H1 (cell line): ENCODE results near the gene ZNF175. TPM values are rescaled to one million over a fixed set of nuclear protein-coding genes. Genes with fewer than 3 reads are reported as not detected.

Experiments
- CBX5 ChIP-seq: fragments of 300-800, 300-1000 bp; sonication (generic); IDR thresholded peaks from 2 replicates; pipeline ENCODE4 v1.7.1; 2016; ENCODE audit warnings: antibody characterized with exemption, low read length, low read depth
- CHD1 ChIP-seq: IDR thresholded peaks from 2 replicates; pipeline ENCODE4 v1.6.1; 2012; ENCODE audit warnings: low read depth, low read length, improper control_type of control experiment
- NRF1 ChIP-seq: IDR thresholded peaks from 2 replicates; pipeline ENCODE4 v1.6.1; 2011; ENCODE audit warnings: mild to moderate bottlenecking, low read depth, low read length, improper control_type of control experiment
- SUZ12 ChIP-seq: fragments of 200-600 bp; sonication (generic); IDR thresholded peaks from 2 replicates; pipeline ENCODE4 v1.6.1; 2012; ENCODE audit warnings: mild to moderate bottlenecking, inconsistent platforms, low read length, moderate library complexity, mixed read lengths
- TEAD4 ChIP-seq: IDR thresholded peaks from 2 replicates; pipeline ENCODE4 v1.6.1; 2012; ENCODE audit warnings: low read depth, low read length, inconsistent platforms, mixed read lengths
- YY1 ChIP-seq: IDR thresholded peaks from 2 replicates; pipeline ENCODE4 v1.6.1; 2011; ENCODE audit warnings: low read depth, mild to moderate bottlenecking, low read length
- polyA plus RNA-seq, 7 experiments: library from polyadenylated mRNA; depleted of rRNA in 3 of 7; stranded (reverse) in 5 of 7; unstranded in 2 of 7; fragments of >200 nt in 5 of 7; fragments of 200-250 nt in 2 of 7; gene quantifications; 1 replicate in 5 of 7; 2 replicates in 1 of 7; 4 replicates in 1 of 7; pipeline versions ENCODE4 v1.2.1 to v1.2.3, GENCODE V29; 2011 to 2013; ENCODE audit warnings: missing spikeins in 2 of 7, mixed read lengths in 2 of 7
- total RNA-seq: library from RNA; stranded (reverse); fragmentation: NEBNext Ultra II Directional; extraction: Animal tissue kit (Norgen Biotek cat#: 25700); gene quantifications from 2 replicates; pipeline ENCODE4 v1.2.1, GENCODE V29; 2021
- TF ChIP-seq, protein P1 (sequence below): fragments of 300-600 bp; sonication (generic); IDR thresholded peaks from 2 replicates; pipeline ENCODE4 v1.7.1; 2012; ENCODE audit warnings: low read length, moderate library complexity, mild to moderate bottlenecking, inconsistent platforms; ENCODE audit not compliant: insufficient replicate concordance
- TF ChIP-seq, protein P2 (sequence below), 3 experiments: IDR thresholded peaks; 1 replicate in 2 of 3; 2 replicates in 1 of 3; pipeline versions ENCODE4 v1.5.1 to v1.6.1; 2011; ENCODE audit warnings: low read length in 3 of 3, mild to moderate bottlenecking in 3 of 3, inconsistent platforms in 2 of 3, low read depth in 1 of 3, moderate library complexity in 1 of 3; ENCODE audit not compliant: insufficient read depth in 1 of 3; ENCODE audit errors: control extremely low read depth in 1 of 3

The ZNF175 gene
- total and polyA plus RNA-seq, 2 of the 8 experiments (the other 6 are each of a cell fraction or from before 2014, with no cell fraction given) = 1.7 to 11.1 TPM

DNA sequence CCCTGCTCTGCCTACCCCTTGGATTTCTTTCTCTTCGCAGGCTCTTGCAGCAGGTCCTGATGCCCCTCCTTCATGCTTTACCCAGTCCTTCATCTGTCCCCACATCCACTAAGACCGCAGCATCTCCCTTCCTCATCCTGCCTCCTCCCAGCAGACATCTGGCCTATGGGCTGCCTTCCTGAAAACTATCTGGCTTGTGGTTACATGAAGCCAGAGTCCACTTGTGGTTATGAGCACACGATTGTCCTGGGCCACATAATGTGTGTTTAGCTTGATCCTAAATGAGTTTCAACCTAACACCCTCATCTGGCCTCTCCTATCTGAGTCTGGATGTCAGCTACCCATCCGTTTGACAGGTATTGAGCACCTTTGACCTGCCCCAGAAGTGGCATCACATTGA is 5.5 kb upstream of the ZNF175 start (continued):
- TF ChIP-seq, protein P1, sequence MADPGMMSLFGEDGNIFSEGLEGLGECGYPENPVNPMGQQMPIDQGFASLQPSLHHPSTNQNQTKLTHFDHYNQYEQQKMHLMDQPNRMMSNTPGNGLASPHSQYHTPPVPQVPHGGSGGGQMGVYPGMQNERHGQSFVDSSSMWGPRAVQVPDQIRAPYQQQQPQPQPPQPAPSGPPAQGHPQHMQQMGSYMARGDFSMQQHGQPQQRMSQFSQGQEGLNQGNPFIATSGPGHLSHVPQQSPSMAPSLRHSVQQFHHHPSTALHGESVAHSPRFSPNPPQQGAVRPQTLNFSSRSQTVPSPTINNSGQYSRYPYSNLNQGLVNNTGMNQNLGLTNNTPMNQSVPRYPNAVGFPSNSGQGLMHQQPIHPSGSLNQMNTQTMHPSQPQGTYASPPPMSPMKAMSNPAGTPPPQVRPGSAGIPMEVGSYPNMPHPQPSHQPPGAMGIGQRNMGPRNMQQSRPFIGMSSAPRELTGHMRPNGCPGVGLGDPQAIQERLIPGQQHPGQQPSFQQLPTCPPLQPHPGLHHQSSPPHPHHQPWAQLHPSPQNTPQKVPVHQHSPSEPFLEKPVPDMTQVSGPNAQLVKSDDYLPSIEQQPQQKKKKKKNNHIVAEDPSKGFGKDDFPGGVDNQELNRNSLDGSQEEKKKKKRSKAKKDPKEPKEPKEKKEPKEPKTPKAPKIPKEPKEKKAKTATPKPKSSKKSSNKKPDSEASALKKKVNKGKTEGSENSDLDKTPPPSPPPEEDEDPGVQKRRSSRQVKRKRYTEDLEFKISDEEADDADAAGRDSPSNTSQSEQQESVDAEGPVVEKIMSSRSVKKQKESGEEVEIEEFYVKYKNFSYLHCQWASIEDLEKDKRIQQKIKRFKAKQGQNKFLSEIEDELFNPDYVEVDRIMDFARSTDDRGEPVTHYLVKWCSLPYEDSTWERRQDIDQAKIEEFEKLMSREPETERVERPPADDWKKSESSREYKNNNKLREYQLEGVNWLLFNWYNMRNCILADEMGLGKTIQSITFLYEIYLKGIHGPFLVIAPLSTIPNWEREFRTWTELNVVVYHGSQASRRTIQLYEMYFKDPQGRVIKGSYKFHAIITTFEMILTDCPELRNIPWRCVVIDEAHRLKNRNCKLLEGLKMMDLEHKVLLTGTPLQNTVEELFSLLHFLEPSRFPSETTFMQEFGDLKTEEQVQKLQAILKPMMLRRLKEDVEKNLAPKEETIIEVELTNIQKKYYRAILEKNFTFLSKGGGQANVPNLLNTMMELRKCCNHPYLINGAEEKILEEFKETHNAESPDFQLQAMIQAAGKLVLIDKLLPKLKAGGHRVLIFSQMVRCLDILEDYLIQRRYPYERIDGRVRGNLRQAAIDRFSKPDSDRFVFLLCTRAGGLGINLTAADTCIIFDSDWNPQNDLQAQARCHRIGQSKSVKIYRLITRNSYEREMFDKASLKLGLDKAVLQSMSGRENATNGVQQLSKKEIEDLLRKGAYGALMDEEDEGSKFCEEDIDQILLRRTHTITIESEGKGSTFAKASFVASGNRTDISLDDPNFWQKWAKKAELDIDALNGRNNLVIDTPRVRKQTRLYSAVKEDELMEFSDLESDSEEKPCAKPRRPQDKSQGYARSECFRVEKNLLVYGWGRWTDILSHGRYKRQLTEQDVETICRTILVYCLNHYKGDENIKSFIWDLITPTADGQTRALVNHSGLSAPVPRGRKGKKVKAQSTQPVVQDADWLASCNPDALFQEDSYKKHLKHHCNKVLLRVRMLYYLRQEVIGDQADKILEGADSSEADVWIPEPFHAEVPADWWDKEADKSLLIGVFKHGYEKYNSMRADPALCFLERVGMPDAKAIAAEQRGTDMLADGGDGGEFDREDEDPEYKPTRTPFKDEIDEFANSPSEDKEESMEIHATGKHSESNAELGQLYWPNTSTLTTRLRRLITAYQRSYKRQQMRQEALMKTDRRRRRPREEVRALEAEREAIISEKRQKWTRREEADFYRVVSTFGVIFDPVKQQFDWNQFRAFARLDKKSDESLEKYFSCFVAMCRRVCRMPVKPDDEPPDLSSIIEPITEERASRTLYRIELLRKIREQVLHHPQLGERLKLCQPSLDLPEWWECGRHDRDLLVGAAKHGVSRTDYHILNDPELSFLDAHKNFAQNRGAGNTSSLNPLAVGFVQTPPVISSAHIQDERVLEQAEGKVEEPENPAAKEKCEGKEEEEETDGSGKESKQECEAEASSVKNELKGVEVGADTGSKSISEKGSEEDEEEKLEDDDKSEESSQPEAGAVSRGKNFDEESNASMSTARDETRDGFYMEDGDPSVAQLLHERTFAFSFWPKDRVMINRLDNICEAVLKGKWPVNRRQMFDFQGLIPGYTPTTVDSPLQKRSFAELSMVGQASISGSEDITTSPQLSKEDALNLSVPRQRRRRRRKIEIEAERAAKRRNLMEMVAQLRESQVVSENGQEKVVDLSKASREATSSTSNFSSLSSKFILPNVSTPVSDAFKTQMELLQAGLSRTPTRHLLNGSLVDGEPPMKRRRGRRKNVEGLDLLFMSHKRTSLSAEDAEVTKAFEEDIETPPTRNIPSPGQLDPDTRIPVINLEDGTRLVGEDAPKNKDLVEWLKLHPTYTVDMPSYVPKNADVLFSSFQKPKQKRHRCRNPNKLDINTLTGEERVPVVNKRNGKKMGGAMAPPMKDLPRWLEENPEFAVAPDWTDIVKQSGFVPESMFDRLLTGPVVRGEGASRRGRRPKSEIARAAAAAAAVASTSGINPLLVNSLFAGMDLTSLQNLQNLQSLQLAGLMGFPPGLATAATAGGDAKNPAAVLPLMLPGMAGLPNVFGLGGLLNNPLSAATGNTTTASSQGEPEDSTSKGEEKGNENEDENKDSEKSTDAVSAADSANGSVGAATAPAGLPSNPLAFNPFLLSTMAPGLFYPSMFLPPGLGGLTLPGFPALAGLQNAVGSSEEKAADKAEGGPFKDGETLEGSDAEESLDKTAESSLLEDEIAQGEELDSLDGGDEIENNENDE = no peak
- TF ChIP-seq TEAD4 = no peak
- TF ChIP-seq, protein P2, sequence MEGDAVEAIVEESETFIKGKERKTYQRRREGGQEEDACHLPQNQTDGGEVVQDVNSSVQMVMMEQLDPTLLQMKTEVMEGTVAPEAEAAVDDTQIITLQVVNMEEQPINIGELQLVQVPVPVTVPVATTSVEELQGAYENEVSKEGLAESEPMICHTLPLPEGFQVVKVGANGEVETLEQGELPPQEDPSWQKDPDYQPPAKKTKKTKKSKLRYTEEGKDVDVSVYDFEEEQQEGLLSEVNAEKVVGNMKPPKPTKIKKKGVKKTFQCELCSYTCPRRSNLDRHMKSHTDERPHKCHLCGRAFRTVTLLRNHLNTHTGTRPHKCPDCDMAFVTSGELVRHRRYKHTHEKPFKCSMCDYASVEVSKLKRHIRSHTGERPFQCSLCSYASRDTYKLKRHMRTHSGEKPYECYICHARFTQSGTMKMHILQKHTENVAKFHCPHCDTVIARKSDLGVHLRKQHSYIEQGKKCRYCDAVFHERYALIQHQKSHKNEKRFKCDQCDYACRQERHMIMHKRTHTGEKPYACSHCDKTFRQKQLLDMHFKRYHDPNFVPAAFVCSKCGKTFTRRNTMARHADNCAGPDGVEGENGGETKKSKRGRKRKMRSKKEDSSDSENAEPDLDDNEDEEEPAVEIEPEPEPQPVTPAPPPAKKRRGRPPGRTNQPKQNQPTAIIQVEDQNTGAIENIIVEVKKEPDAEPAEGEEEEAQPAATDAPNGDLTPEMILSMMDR (IDR thresholded peaks at IDR 0.05; ENCODE audit: control extremely low read depth in 1 of 3, insufficient read depth in 1 of 3, low read depth in 1 of 3, low read length in 3 of 3) = no peak
- no peak for TF ChIP-seq YY1
- no peak for TF ChIP-seq SUZ12
- TF ChIP-seq CHD1 = no peak
- TF ChIP-seq NRF1 = no peak
- TF ChIP-seq CBX5 = no peak
- TF ChIP-seq, all 59 proteins: peak for 0
